GM12872 (cell line): ENCODE results near the gene FRMD3.

Experiments used
- TF ChIP-seq, protein P1 (sequence below): IDR thresholded peaks from 3 replicates; pipeline ENCODE4 v1.5.1; 2011; ENCODE audit warnings: low read depth, mild to moderate bottlenecking, low read length, moderate library complexity; ENCODE audit not compliant: insufficient read depth

Gene FRMD3

GRCh38 chr9:83538890-83539238, 663 bp upstream of the FRMD3 start:
- TF ChIP-seq, protein P1, sequence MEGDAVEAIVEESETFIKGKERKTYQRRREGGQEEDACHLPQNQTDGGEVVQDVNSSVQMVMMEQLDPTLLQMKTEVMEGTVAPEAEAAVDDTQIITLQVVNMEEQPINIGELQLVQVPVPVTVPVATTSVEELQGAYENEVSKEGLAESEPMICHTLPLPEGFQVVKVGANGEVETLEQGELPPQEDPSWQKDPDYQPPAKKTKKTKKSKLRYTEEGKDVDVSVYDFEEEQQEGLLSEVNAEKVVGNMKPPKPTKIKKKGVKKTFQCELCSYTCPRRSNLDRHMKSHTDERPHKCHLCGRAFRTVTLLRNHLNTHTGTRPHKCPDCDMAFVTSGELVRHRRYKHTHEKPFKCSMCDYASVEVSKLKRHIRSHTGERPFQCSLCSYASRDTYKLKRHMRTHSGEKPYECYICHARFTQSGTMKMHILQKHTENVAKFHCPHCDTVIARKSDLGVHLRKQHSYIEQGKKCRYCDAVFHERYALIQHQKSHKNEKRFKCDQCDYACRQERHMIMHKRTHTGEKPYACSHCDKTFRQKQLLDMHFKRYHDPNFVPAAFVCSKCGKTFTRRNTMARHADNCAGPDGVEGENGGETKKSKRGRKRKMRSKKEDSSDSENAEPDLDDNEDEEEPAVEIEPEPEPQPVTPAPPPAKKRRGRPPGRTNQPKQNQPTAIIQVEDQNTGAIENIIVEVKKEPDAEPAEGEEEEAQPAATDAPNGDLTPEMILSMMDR: no peak

- TF ChIP-seq, protein P1: no peak
These were observed 650 bp downstream of the FRMD3 start for GRCh38 chr9:83537331-83538171.

- TF ChIP-seq, protein P1: no peak
These were observed 1.9 kb downstream of the FRMD3 start for GRCh38 chr9:83536332-83536731.

GRCh38 chr9:83535736-83536135, 2.5 kb downstream of the FRMD3 start:
- TF ChIP-seq, protein P1: no peak

DNA sequence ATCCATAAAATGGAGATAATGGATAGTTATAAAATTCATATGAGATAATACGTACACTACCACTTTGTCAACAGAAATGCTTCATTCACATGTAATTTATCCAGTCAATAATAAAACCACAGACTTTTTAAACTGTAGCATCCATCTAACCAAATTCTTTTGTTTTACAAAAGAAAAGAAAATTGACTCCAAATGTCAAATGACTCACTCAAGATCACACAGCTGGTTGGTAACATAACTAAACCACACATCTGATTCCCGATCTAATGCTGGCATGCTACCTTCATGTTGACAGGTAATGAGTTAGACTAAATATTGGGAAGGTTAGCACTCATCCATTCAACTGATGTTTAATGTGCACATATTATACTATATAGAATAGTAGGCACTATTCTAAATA, 4.9 kb downstream of the FRMD3 start:
- TF ChIP-seq, protein P1: no peak

- TF ChIP-seq, protein P1: no peak
These were observed 11.3 kb downstream of the FRMD3 start for GRCh38 chr9:83526901-83527300.

DNA sequence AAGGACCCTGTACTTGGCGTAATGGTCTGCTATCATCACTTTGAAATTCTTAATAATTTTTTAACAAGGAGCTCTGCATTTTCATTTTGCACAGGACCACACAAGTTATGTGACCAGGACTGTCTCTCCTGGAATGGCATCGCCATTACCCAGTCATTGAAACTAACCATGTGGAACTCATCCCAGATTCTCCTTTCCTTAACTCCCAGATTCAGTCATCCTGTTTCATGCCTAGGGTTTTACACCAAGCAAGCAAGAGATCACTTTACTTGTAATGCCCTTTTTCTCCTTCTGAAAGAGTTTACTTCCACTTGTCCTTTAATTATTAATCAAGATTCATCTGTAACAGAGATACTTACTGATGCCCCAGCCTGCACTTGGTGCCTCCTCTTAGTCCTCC, 12.0 kb downstream of the FRMD3 start:
- TF ChIP-seq, protein P1: no peak
